ENCODE results near the gene ODF4. TPM values are rescaled to one million over a fixed set of nuclear protein-coding genes. Genes with fewer than 3 reads are reported as not detected.

ODF4 gene
- total and polyA plus RNA-seq, 2 of the 13 experiments (the other 11 are each of a cell fraction or from before 2014, with no cell fraction given), result not detected

DNA sequence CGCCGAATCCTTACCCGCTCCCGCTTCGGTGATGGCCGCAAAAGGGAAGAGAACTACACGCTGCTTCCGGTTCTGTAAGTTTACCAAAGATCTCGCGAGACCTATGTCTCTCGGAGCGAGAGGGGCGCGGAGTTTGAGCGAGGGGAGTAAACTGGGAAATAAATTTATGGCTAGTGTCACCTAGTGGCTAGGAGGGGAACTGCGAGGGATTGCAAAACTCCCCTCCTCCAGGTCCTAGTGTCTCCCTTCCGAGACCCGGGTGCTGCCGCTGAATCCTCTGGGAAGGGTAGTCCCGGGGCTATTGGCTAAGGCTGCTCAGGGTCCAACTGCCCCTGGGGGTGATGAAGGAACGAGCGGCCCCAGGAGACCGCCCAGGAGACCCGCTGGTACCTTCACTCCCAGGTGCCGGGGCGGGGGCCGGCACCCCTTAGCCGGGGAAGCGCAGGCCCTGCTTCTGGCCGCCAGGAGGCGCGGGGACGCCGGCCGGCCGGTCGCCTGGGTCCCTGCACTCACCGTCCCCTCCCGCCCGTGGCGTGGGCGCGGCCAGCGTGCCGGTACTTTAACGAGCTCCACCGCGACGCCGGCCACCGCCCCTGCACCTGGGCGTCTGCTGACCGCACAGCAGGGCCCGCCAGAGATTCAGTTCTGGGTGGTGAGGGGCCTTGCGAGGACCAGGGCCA, 43.6 kb downstream of the ODF4 start, which contains the start of gene RPL26 (continued):
- TF ChIP-seq, protein P1, sequence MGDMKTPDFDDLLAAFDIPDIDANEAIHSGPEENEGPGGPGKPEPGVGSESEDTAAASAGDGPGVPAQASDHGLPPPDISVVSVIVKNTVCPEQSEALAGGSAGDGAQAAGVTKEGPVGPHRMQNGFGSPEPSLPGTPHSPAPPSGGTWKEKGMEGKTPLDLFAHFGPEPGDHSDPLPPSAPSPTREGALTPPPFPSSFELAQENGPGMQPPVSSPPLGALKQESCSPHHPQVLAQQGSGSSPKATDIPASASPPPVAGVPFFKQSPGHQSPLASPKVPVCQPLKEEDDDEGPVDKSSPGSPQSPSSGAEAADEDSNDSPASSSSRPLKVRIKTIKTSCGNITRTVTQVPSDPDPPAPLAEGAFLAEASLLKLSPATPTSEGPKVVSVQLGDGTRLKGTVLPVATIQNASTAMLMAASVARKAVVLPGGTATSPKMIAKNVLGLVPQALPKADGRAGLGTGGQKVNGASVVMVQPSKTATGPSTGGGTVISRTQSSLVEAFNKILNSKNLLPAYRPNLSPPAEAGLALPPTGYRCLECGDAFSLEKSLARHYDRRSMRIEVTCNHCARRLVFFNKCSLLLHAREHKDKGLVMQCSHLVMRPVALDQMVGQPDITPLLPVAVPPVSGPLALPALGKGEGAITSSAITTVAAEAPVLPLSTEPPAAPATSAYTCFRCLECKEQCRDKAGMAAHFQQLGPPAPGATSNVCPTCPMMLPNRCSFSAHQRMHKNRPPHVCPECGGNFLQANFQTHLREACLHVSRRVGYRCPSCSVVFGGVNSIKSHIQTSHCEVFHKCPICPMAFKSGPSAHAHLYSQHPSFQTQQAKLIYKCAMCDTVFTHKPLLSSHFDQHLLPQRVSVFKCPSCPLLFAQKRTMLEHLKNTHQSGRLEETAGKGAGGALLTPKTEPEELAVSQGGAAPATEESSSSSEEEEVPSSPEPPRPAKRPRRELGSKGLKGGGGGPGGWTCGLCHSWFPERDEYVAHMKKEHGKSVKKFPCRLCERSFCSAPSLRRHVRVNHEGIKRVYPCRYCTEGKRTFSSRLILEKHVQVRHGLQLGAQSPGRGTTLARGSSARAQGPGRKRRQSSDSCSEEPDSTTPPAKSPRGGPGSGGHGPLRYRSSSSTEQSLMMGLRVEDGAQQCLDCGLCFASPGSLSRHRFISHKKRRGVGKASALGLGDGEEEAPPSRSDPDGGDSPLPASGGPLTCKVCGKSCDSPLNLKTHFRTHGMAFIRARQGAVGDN (CRISPR knock-in tag; IDR thresholded peaks at IDR 0.05), result peak; percentile 89
- TF ChIP-seq ZNF501 (CRISPR knock-in tag; IDR thresholded peaks at IDR 0.05) (peak; percentile 83), TBX2 (CRISPR knock-in tag; IDR thresholded peaks at IDR 0.05; ENCODE audit: borderline replicate concordance) (peak; percentile 71), XRCC5 (optimal IDR thresholded peaks at IDR 0.05; ENCODE audit: low read length) (peak; percentile 93), MBD4 (IDR thresholded peaks at IDR 0.05; ENCODE audit: borderline replicate concordance, low read length) (no peak), CREB1 (IDR thresholded peaks at IDR 0.05) (peak; percentile 37; the same call in 1 of the 2 replicates), CREB1 (CRISPR knock-in tag; IDR thresholded peaks at IDR 0.05) (peak; percentile 87), SIN3B (IDR thresholded peaks at IDR 0.05; ENCODE audit: low read length) (0 out of 2 replicates have a peak, but pooled peaks have one; percentile 65), AHR (CRISPR knock-in tag; IDR thresholded peaks at IDR 0.05) (no peak), ZNF17 (CRISPR knock-in tag; IDR thresholded peaks at IDR 0.05) (no peak), ZNF382 (CRISPR knock-in tag; IDR thresholded peaks at IDR 0.05; ENCODE audit: borderline replicate concordance) (no peak), DNMT1 (CRISPR knock-in tag; IDR thresholded peaks at IDR 0.05) (peak; percentile 89), PHF21A (CRISPR knock-in tag; IDR thresholded peaks at IDR 0.05) (peak; percentile 78; the same call in 1 of the 2 replicates), NCOR1 (IDR thresholded peaks at IDR 0.05; ENCODE audit: borderline replicate concordance, low read length) (no peak; the same call in 1 of the 2 replicates), ZNF639 (CRISPR knock-in tag; conservative IDR thresholded peaks at IDR 0.05) (peak; percentile 77; the same call in 1 of the 2 replicates), ZNF724P (CRISPR knock-in tag; IDR thresholded peaks at IDR 0.05; ENCODE audit: borderline replicate concordance) (no peak), SMAD9 (CRISPR knock-in tag; IDR thresholded peaks at IDR 0.05) (no peak)
- TF ChIP-seq, protein P2, sequence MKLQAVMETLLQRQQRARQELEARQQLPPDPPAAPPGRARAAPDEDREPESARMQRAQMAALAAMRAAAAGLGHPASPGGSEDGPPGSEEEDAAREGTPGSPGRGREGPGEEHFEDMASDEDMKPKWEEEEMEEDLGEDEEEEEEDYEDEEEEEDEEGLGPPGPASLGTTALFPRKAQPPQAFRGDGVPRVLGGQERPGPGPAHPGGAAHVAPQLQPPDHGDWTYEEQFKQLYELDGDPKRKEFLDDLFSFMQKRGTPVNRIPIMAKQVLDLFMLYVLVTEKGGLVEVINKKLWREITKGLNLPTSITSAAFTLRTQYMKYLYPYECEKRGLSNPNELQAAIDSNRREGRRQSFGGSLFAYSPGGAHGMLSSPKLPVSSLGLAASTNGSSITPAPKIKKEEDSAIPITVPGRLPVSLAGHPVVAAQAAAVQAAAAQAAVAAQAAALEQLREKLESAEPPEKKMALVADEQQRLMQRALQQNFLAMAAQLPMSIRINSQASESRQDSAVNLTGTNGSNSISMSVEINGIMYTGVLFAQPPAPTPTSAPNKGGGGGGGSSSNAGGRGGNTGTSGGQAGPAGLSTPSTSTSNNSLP (IDR thresholded peaks at IDR 0.05; ENCODE audit: low read depth, low read length), result peak; percentile 99
- TF ChIP-seq, protein P3, sequence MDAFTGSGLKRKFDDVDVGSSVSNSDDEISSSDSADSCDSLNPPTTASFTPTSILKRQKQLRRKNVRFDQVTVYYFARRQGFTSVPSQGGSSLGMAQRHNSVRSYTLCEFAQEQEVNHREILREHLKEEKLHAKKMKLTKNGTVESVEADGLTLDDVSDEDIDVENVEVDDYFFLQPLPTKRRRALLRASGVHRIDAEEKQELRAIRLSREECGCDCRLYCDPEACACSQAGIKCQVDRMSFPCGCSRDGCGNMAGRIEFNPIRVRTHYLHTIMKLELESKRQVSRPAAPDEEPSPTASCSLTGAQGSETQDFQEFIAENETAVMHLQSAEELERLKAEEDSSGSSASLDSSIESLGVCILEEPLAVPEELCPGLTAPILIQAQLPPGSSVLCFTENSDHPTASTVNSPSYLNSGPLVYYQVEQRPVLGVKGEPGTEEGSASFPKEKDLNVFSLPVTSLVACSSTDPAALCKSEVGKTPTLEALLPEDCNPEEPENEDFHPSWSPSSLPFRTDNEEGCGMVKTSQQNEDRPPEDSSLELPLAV (CRISPR knock-in tag; conservative IDR thresholded peaks at IDR 0.05; ENCODE audit: low read depth), result no peak
- TF ChIP-seq, protein P4, sequence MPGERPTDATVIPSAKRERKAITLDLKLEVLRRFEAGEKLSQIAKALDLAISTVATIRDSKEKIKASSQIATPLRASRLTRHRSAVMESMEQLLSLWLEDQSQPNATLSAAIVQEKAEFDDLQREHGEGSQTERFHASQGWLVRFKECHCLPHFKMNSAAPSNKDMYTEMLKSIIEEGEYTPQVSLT (CRISPR knock-in tag; IDR thresholded peaks at IDR 0.05; ENCODE audit: borderline replicate concordance, low read depth), result no peak
